Testis (tissue), 3 donors: ENCODE data around the gene STARD13. TPM values are rescaled to one million over a fixed set of nuclear protein-coding genes. Genes with fewer than 3 reads are reported as not detected.
A peak's percentile ranks its signal among the peaks of the same experiment; 100 is the strongest.

Experiments
- DNase-seq: peaks from one replicate; pipeline ENCODE4 v3.0.0-alpha.2; 2019
- H3K27ac ChIP-seq, 2 donors: fragments of 200-600 bp; sonication (generic); one replicate each; pipeline ENCODE4 v1.5.1; 2019
- H3K27me3 ChIP-seq: fragments of 200-600 bp; sonication (generic); one replicate; pipeline ENCODE4 v1.5.1; 2019
- H3K36me3 ChIP-seq: fragments of 200-600 bp; sonication (generic); one replicate; pipeline ENCODE4 v1.5.1; 2017; ENCODE audit warnings: low read depth; ENCODE audit errors: missing control alignments
- H3K4me1 ChIP-seq: fragments of 200-600 bp; sonication (generic); one replicate; pipeline ENCODE4 v1.5.1; 2019
- H3K4me3 ChIP-seq, 2 donors: fragments of 200-600 bp; sonication (generic); one replicate each; pipeline ENCODE4 v1.5.1; 2017 to 2019
- H3K9me3 ChIP-seq: fragments of 200-600 bp; sonication (generic); one replicate; pipeline ENCODE4 v1.5.1; 2017
- POLR2A ChIP-seq: fragments of 450-650 bp; IDR thresholded peaks from one replicate; pipeline ENCODE4 v1.6.1; 2017; ENCODE audit warnings: antibody characterized with exemption, mild to moderate bottlenecking, moderate library complexity
- WGBS, 2 donors: methylation state at CpG; one replicate each; pipeline ENCODE4 v1.1.5; 2018; 5-methylcytosine and 5-hydroxymethylcytosine counted together
- intact Hi-C: fragments of 100-400 bp; cut with DNase I; formaldehyde crosslinking; loops from one replicate; pipeline ENCODE4 v1.15.1; 2023; ENCODE audit warnings: low total_unique reads
- polyA plus RNA-seq: library from polyadenylated mRNA; stranded (reverse); fragments of 350-450 nt; fragmentation: Illumina TruSeq; extraction: RNeasy Lipid Tissue Mini Kit (QIAGEN cat#74804); gene quantifications from one replicate; pipeline ENCODE4 v1.2.3, GENCODE V29; 2014; ENCODE audit warnings: low read depth, low replicate concordance; ENCODE audit not compliant: insufficient read depth
- total RNA-seq, 2 donors: library from RNA; depleted of rRNA; stranded (reverse); fragments of >200 nt; gene quantifications; one replicate each; pipeline ENCODE4 v1.2.3, GENCODE V29; 2016
- TF ChIP-seq, protein P1 (sequence below), 3 experiments: fragments of 450-650 bp in 2 of 3; fragments of 200-600 bp in 1 of 3; sonication (generic) in 1 of 3; IDR thresholded peaks; one replicate each; pipeline ENCODE4 v1.5.1; 2016 to 2019; ENCODE audit warnings: antibody characterized with exemption in 3 of 3, mild to moderate bottlenecking in 2 of 3, moderate library complexity in 1 of 3

STARD13 gene
- total and polyA plus RNA-seq, 3 donors from 2014 or later: 7.2 to 33.7 (median 24.4) TPM

DNA sequence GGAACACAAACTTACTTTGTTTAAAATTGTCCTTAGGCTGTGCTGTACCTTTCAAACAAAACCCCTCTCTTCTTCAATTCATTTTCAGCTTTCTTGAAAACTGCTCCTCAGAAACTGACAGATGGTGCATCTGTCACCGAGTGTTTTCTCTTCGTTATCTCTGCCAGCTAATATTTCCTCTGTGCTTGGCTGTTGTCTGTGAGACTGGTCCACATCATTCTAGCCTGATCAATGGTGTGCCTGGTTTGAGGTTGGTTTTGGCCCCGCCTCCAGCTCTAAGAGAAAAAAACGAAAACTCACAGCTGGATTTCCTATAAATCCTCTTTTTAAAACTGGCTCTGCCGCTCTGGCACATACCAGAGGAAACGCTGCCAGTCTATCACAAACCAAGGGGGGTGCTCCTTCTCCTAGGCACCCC, 79.7 kb downstream of the STARD13 start:
- 54 to 58% methylated on average over 6 of the region's 6 CpGs for WGBS, 2 donors
- no peaks in the 10 kb centered on the region for H3K9me3 ChIP-seq
- intact Hi-C loops: no loop called here
- H3K27me3 ChIP-seq: no peaks in the 10 kb centered on the region
- H3K36me3 ChIP-seq: no peaks in the 10 kb centered on the region
- TF ChIP-seq, protein P1, sequence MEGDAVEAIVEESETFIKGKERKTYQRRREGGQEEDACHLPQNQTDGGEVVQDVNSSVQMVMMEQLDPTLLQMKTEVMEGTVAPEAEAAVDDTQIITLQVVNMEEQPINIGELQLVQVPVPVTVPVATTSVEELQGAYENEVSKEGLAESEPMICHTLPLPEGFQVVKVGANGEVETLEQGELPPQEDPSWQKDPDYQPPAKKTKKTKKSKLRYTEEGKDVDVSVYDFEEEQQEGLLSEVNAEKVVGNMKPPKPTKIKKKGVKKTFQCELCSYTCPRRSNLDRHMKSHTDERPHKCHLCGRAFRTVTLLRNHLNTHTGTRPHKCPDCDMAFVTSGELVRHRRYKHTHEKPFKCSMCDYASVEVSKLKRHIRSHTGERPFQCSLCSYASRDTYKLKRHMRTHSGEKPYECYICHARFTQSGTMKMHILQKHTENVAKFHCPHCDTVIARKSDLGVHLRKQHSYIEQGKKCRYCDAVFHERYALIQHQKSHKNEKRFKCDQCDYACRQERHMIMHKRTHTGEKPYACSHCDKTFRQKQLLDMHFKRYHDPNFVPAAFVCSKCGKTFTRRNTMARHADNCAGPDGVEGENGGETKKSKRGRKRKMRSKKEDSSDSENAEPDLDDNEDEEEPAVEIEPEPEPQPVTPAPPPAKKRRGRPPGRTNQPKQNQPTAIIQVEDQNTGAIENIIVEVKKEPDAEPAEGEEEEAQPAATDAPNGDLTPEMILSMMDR (IDR thresholded peaks at IDR 0.05): no peak
- TF ChIP-seq POLR2A: no peak
- H3K27ac ChIP-seq: peak overlapping the region in 1 of 2 donors; percentile 61
- H3K4me3 ChIP-seq: no peak overlapping the region
- DNase-seq: no peak
- peaks cover 24% of the 10 kb centered on the region for H3K4me1 ChIP-seq

DNA sequence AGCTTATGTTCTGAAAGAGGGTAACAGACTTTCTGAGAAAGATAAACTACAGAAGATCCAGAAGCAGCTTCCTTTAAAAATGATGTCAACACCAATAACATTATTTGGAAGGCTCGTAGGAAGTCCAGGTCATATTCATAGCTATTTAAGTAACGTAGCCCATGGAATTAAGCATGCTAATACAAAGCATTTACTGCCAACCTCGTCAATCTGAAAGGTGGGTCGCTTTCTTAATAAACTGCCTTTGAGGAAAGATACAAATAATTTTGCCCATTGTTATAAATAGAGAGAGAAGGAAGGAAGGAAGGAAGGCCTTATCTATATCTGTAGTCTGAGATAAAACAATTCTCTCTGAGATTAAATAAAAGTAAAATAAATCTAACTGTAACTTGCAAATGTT, 80.3 kb downstream of the STARD13 start:
- Histone ChIP-seq H3K4me1 (peaks cover 21% of the 10 kb centered on the region), H3K27me3 (no peaks in the 10 kb centered on the region), H3K27ac (peak overlapping the region in 1 of 2 donors; percentile 61), H3K36me3 (no peaks in the 10 kb centered on the region), H3K9me3 (no peaks in the 10 kb centered on the region), H3K4me3 (peak overlapping the region; percentile 1 to 10)
- no peak for TF ChIP-seq POLR2A
- TF ChIP-seq, protein P1 (IDR thresholded peaks at IDR 0.05): no peak
- no peak for DNase-seq
- WGBS, 2 donors: 56 to 61% methylated on average over 4 of the region's 4 CpGs
- intact Hi-C loops: no loop called here

DNA sequence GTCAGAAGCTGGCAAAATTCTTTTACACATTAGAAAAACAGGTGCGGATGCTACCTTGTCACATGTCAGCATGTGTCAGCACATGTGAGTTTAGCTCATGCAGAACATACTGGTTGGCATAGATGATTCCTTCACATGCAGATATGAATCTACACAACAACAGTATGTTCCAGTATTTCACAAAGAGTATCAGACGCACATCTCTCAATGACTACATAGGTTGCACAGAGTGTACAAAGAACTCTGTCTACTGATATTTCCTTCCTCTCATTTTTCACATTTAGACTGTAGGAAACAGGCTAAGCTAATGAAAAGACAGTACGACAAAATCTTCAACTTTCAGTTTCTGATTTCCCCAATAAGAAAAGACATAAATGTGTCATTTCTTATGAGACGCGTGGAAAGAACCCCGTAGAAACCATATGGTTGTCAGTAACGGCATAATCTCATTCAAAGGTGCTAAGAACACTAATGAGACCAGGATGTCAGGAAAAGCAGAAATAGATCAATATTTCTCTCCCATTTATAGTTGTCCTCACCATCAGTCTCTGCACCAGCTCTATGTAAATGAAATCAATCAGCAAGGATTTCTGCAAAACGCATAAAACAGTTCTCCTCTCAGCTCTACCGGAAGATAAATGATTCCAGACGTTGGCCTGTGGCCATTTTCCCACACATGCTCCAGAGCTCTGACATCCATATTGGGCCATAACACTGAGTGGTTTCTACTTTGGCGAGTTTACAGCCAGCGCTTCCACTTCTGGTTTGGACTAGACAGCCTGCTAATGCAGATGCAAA, 81.2 kb downstream of the STARD13 start:
- peak overlapping the region; percentile 1 to 10 for H3K4me3 ChIP-seq
- TF ChIP-seq, protein P1 (IDR thresholded peaks at IDR 0.05): no peak
- no peak for TF ChIP-seq POLR2A
- H3K4me1 ChIP-seq: peaks cover 14% of the 10 kb centered on the region
- 54 to 55% methylated on average over 12 of the region's 12 CpGs for WGBS, 2 donors
- peak; percentile 58 for DNase-seq
- H3K36me3 ChIP-seq: no peaks in the 10 kb centered on the region
- H3K27me3 ChIP-seq: no peaks in the 10 kb centered on the region
- H3K9me3 ChIP-seq: no peaks in the 10 kb centered on the region
- intact Hi-C loops: no loop called here
- H3K27ac ChIP-seq: peak overlapping the region in 1 of 2 donors; percentile 61

DNA sequence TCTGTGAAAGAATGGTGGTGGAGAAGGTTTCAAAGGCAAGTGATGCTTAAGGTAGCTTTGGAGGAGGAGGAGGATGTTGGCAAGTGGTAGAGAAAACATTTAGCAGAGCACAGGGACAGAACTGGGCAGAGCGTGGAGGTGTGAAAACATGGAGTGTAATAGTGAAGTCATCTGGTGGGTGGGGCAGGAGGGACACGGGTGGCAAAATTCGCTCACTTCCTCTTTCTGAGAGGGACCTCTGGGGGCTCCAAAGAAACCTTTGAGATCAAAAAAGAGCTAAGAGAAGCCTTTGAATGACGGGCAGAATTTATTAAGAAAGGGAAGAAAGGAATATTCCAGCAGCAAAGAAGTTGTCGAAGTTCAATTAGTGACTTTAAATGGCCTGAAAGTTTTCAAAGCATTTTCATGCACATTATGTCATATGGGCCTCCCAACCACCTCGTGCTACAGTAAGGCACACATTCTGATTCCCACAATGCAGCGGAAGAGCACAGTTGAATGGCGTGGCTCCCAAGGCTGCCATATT, 82.8 kb downstream of the STARD13 start:
- Histone ChIP-seq H3K27me3 (no peaks in the 10 kb centered on the region), H3K4me3 (no peak overlapping the region), H3K4me1 (peaks cover 14% of the 10 kb centered on the region), H3K9me3 (no peaks in the 10 kb centered on the region), H3K27ac (no peak overlapping the region), H3K36me3 (no peaks in the 10 kb centered on the region)
- DNase-seq: no peak
- intact Hi-C loops: no loop called here
- 87 to 91% methylated on average over 8 of the region's 8 CpGs for WGBS, 2 donors
- TF ChIP-seq POLR2A: no peak
- TF ChIP-seq, protein P1 (IDR thresholded peaks at IDR 0.05): no peak
